GM23338 (cell line): ENCODE results near the gene TMEM8B. TPM values are rescaled to one million over a fixed set of nuclear protein-coding genes. Genes with fewer than 3 reads are reported as not detected.

Experiments used
- ATAC-seq: fragments of 200-7000 bp; cut with Tn5 transposase; 3 replicates; pipeline ENCODE4 v1.9.1; 2020
- DNase-seq: peaks from one replicate; pipeline ENCODE4 v3.0.0-alpha.2; 2015; ENCODE audit warnings: low spot score
- H2AFZ ChIP-seq: fragments of 200-600 bp; sonication (generic); 2 replicates; pipeline ENCODE4 v1.8.0; 2016; ENCODE audit warnings: antibody characterized with exemption, mild to moderate bottlenecking, moderate library complexity
- H3F3A ChIP-seq: fragments of 200-600 bp; sonication (generic); replicated peaks from 2 replicates; pipeline ENCODE4 v1.8.0; 2017; ENCODE audit warnings: antibody characterized with exemption, mixed run types, low read depth
- H3K27ac ChIP-seq: fragments of 200-600 bp; sonication (generic); 2 replicates; pipeline ENCODE4 v1.6.1; 2016; ENCODE audit warnings: low read depth
- H3K27me3 ChIP-seq: fragments of 200-600 bp; sonication (generic); 2 replicates; pipeline ENCODE4 v1.8.0; 2016; ENCODE audit warnings: mild to moderate bottlenecking, mixed run types, moderate library complexity; ENCODE audit not compliant: insufficient read depth
- H3K36me3 ChIP-seq: fragments of 200-600 bp; sonication (generic); 2 replicates; pipeline ENCODE4 v1.8.0; 2016; ENCODE audit warnings: mild to moderate bottlenecking; ENCODE audit not compliant: insufficient read depth
- H3K4me1 ChIP-seq: fragments of 200-600 bp; sonication (generic); 2 replicates; pipeline ENCODE4 v1.8.0; 2016; ENCODE audit warnings: mild to moderate bottlenecking, moderate library complexity; ENCODE audit not compliant: insufficient read depth
- H3K4me2 ChIP-seq: fragments of 200-600 bp; sonication (generic); 2 replicates; pipeline ENCODE4 v1.7.1; 2017; ENCODE audit warnings: mixed run types
- H3K4me3 ChIP-seq: fragments of 200-600 bp; sonication (generic); 2 replicates; pipeline ENCODE4 v1.6.1; 2016; ENCODE audit warnings: mixed run types
- H3K79me2 ChIP-seq: fragments of 200-600 bp; sonication (generic); replicated peaks from 2 replicates; pipeline ENCODE4 v1.8.0; 2017; ENCODE audit warnings: mild to moderate bottlenecking; ENCODE audit not compliant: insufficient read depth
- H3K9me2 ChIP-seq: fragments of 200-600 bp; sonication (generic); 2 replicates; pipeline ENCODE4 v1.8.0; 2017; ENCODE audit not compliant: insufficient read depth
- H4K20me1 ChIP-seq: fragments of 200-600 bp; sonication (generic); replicated peaks from 2 replicates; pipeline ENCODE4 v1.8.0; 2017; ENCODE audit warnings: mild to moderate bottlenecking; ENCODE audit not compliant: insufficient read depth
- H3K27ac Mint-ChIP-seq: 2 replicates; pipeline ENCODE4 v1.8.0; 2020; ENCODE audit warnings: inconsistent platforms, mild to moderate bottlenecking, moderate library complexity, mixed read lengths
- H3K27me3 Mint-ChIP-seq: 3 replicates; pipeline ENCODE4 v1.8.0; 2022; ENCODE audit warnings: low read depth, mild to moderate bottlenecking, moderate library complexity, mixed read lengths, inconsistent platforms; ENCODE audit not compliant: insufficient read depth, poor library complexity
- H3K36me3 Mint-ChIP-seq: 3 replicates; pipeline ENCODE4 v1.8.0; 2021; ENCODE audit warnings: low read depth, mild to moderate bottlenecking, inconsistent platforms, moderate library complexity, mixed read lengths
- H3K4me1 Mint-ChIP-seq: 3 replicates; pipeline ENCODE4 v1.8.0; 2020; ENCODE audit warnings: mild to moderate bottlenecking, inconsistent platforms, mixed read lengths
- H3K4me3 Mint-ChIP-seq: 3 replicates; pipeline ENCODE4 v1.8.0; 2021; ENCODE audit warnings: moderate library complexity, mild to moderate bottlenecking, inconsistent platforms, mixed read lengths
- H3K9me3 Mint-ChIP-seq: 3 replicates; pipeline ENCODE4 v1.8.0; 2020; ENCODE audit warnings: moderate library complexity, mild to moderate bottlenecking, inconsistent platforms, mixed read lengths
- CREB1 ChIP-seq: fragments of 250-450 bp; sonication (Bioruptor Pico); IDR thresholded peaks from 2 replicates; pipeline ENCODE4 v1.5.0; 2020; ENCODE audit warnings: low read depth, mild to moderate bottlenecking, moderate library complexity
- CTCF ChIP-seq, 2 experiments: fragments of 200-600 bp in 1 of 2; sonication (generic) in 1 of 2; conservative IDR thresholded peaks; 2 replicates each; pipeline versions ENCODE4 v1.5.1 to v1.6.1; 2016 to 2017; ENCODE audit warnings: antibody characterized with exemption in 2 of 2, low read depth in 2 of 2, mild to moderate bottlenecking in 2 of 2, moderate library complexity in 1 of 2
- ETS1 ChIP-seq: IDR thresholded peaks from 2 replicates; pipeline ENCODE4 v1.6.1; 2016; ENCODE audit warnings: antibody characterized with exemption
- EZH2 ChIP-seq: fragments of 200-600 bp; sonication (generic); IDR thresholded peaks from one replicate; pipeline ENCODE4 v1.8.0; 2017; ENCODE audit warnings: antibody characterized with exemption, mild to moderate bottlenecking, low read depth; ENCODE audit not compliant: unreplicated experiment
- EZH2phosphoT487 ChIP-seq: fragments of 200-600 bp; sonication (generic); IDR thresholded peaks from one replicate; pipeline ENCODE4 v1.8.1; 2018; ENCODE audit warnings: antibody characterized with exemption; ENCODE audit not compliant: unreplicated experiment
- JUNB ChIP-seq: IDR thresholded peaks from one replicate; pipeline ENCODE4 v1.6.1; 2016; ENCODE audit warnings: antibody characterized with exemption; ENCODE audit not compliant: unreplicated experiment
- NANOG ChIP-seq: IDR thresholded peaks from 2 replicates; pipeline ENCODE4 v1.6.1; 2016; ENCODE audit warnings: antibody characterized with exemption, borderline replicate concordance
- POLR2AphosphoS5 ChIP-seq: IDR thresholded peaks from 2 replicates; pipeline ENCODE4 v1.6.1; 2016; ENCODE audit warnings: antibody characterized with exemption, low read depth
- STAT1 ChIP-seq: IDR thresholded peaks from one replicate; pipeline ENCODE4 v1.6.1; 2016; ENCODE audit warnings: antibody characterized with exemption; ENCODE audit not compliant: unreplicated experiment
- ZNF114 ChIP-seq: fragments of 250-450 bp; sonication (Bioruptor Pico); IDR thresholded peaks from 2 replicates; pipeline ENCODE4 v1.5.0; 2020; ENCODE audit warnings: mild to moderate bottlenecking, moderate library complexity
- ZNF331 ChIP-seq: fragments of 250-450 bp; sonication (Bioruptor Pico); IDR thresholded peaks from 2 replicates; pipeline ENCODE4 v1.5.0; 2020; ENCODE audit warnings: low read depth, mild to moderate bottlenecking, moderate library complexity
- ZNF462 ChIP-seq: fragments of 250-450 bp; sonication (Bioruptor Pico); IDR thresholded peaks from 2 replicates; pipeline ENCODE4 v1.5.0; 2020; ENCODE audit warnings: mild to moderate bottlenecking, moderate library complexity
- polyA plus RNA-seq: library from polyadenylated mRNA; unstranded; fragments of >200 nt; fragmentation: Nextera tagmentation; extraction: Ambion mirVana; gene quantifications from 2 replicates; pipeline ENCODE4 v1.2.1, GENCODE V29; 2016
- total RNA-seq: library from RNA; depleted of rRNA; stranded (reverse); fragments of >200 nt; shearing (Covaris generic); gene quantifications from 2 replicates; pipeline ENCODE4 v1.2.3, GENCODE V29; 2014
- TF ChIP-seq, protein P1 (sequence below): IDR thresholded peaks from one replicate; pipeline ENCODE4 v1.6.1; 2018; ENCODE audit warnings: antibody characterized with exemption; ENCODE audit not compliant: unreplicated experiment

The TMEM8B gene
- total and polyA plus RNA-seq, 2 experiments from 2014 or later = 4.2 to 5.5 TPM

- H3K27ac ChIP-seq = no peak overlapping the region
- H3K27me3 ChIP-seq = no peaks in the 10 kb centered on the region
- H3K4me1 Mint-ChIP-seq = peaks cover 24% of the 10 kb centered on the region
- H3K36me3 Mint-ChIP-seq = peaks cover 13% of the 10 kb centered on the region; the same call in 2 of the 3 replicates
- no peak overlapping the region for H3K27ac Mint-ChIP-seq
- peak overlapping the region; percentile 47 for H3K4me3 ChIP-seq
- peak overlapping the region; percentile 80 for H3K4me3 Mint-ChIP-seq
- peaks cover 6% of the 10 kb centered on the region for H3F3A ChIP-seq
- H3K36me3 ChIP-seq = no peaks in the 10 kb centered on the region
- H3K9me3 Mint-ChIP-seq = peaks cover 3% of the 10 kb centered on the region; the same call in 1 of the 3 replicates
- H3K4me2 ChIP-seq = peak overlapping the region; percentile 80
- H2AFZ ChIP-seq = peak overlapping the region; percentile 57; the same call in 1 of the 2 replicates
- no peaks in the 10 kb centered on the region for H4K20me1 ChIP-seq
- H3K27me3 Mint-ChIP-seq = peaks cover 12% of the 10 kb centered on the region
- DNase-seq (no peak), ATAC-seq (no peak)
- H3K79me2 ChIP-seq = no peaks in the 10 kb centered on the region
- TF ChIP-seq ZNF331 = no peak
- TF ChIP-seq EZH2phosphoT487 = no peak
- TF ChIP-seq ZNF114 (CRISPR knock-in tag) = no peak
- no peak for TF ChIP-seq STAT1
- no peak for TF ChIP-seq CREB1 (CRISPR knock-in tag)
- no peak for TF ChIP-seq ZNF462 (CRISPR knock-in tag)
- TF ChIP-seq, protein P1, sequence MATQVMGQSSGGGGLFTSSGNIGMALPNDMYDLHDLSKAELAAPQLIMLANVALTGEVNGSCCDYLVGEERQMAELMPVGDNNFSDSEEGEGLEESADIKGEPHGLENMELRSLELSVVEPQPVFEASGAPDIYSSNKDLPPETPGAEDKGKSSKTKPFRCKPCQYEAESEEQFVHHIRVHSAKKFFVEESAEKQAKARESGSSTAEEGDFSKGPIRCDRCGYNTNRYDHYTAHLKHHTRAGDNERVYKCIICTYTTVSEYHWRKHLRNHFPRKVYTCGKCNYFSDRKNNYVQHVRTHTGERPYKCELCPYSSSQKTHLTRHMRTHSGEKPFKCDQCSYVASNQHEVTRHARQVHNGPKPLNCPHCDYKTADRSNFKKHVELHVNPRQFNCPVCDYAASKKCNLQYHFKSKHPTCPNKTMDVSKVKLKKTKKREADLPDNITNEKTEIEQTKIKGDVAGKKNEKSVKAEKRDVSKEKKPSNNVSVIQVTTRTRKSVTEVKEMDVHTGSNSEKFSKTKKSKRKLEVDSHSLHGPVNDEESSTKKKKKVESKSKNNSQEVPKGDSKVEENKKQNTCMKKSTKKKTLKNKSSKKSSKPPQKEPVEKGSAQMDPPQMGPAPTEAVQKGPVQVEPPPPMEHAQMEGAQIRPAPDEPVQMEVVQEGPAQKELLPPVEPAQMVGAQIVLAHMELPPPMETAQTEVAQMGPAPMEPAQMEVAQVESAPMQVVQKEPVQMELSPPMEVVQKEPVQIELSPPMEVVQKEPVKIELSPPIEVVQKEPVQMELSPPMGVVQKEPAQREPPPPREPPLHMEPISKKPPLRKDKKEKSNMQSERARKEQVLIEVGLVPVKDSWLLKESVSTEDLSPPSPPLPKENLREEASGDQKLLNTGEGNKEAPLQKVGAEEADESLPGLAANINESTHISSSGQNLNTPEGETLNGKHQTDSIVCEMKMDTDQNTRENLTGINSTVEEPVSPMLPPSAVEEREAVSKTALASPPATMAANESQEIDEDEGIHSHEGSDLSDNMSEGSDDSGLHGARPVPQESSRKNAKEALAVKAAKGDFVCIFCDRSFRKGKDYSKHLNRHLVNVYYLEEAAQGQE = no peak
- TF ChIP-seq ETS1 = no peak
- no peak for TF ChIP-seq EZH2
- no peak for TF ChIP-seq POLR2AphosphoS5
- no peak for TF ChIP-seq CTCF (conservative IDR thresholded peaks at IDR 0.05; ENCODE audit: low read depth in 2 of 2)
- no peak for TF ChIP-seq JUNB
- TF ChIP-seq NANOG = no peak
- peaks cover 18% of the 10 kb centered on the region for H3K4me1 ChIP-seq
- no peaks in the 10 kb centered on the region; the same call in 1 of the 2 replicates for H3K9me2 ChIP-seq
Observed at GRCh38 chr9:35811381-35812024, 17.5 kb upstream of the TMEM8B start.
